H1 (cell line): ENCODE results near the gene GIMAP4. TPM values are rescaled to one million over a fixed set of nuclear protein-coding genes. Genes with fewer than 3 reads are reported as not detected.

ENCODE experiments used
- CTCF ChIA-PET: fragments of 300-600 bp; sonication (Branson Sonifier 250); formaldehyde crosslinking; loops from one replicate; lab custom pipeline; 2021; ENCODE audit not compliant: partially characterized antibody; lab: Charles Lee
- POLR2A ChIA-PET: fragments of 300-600 bp; sonication (Branson Sonifier 250); formaldehyde crosslinking; loops from one replicate; lab custom pipeline; 2021; ENCODE audit warnings: inconsistent platforms; ENCODE audit not compliant: partially characterized antibody; lab: Charles Lee
- DNase-seq, 2 experiments: peaks; one replicate each; pipeline versions ENCODE4 v3.0.0 to v3.0.0-alpha.2; 2010 to 2022; ENCODE audit warnings: low spot score in 2 of 2, low read depth in 1 of 2, mixed read lengths in 1 of 2
- FAIRE-seq: peaks from 2 replicates; lab custom pipeline; 2011; peaks lifted over from hg19 to GRCh38; lab: Jason Lieb, UNC
- H2AFZ ChIP-seq: 2 replicates; pipeline ENCODE4 v1.8.1; 2012; ENCODE audit warnings: low read length, inconsistent platforms
- H2AK5ac ChIP-seq: 2 replicates; pipeline ENCODE4 v1.6.1; 2013; ENCODE audit warnings: low read depth, low read length
- H2BK120ac ChIP-seq: replicated peaks from 2 replicates; pipeline ENCODE3; 2013; ENCODE audit warnings: low read depth, low read length, inconsistent platforms
- H2BK12ac ChIP-seq: 2 replicates; pipeline ENCODE4 v1.6.1; 2013; ENCODE audit warnings: low read depth, low read length
- H2BK15ac ChIP-seq: 2 replicates; pipeline ENCODE4 v1.6.1; 2013; ENCODE audit warnings: low read length
- H2BK20ac ChIP-seq: 2 replicates; pipeline ENCODE4 v1.6.1; 2013; ENCODE audit warnings: low read length
- H2BK5ac ChIP-seq: 2 replicates; pipeline ENCODE4 v1.6.1; 2013; ENCODE audit warnings: low read depth, low read length
- H3K14ac ChIP-seq: 2 replicates; pipeline ENCODE4 v1.6.1; 2013; ENCODE audit warnings: inconsistent platforms; ENCODE audit not compliant: insufficient read length
- H3K18ac ChIP-seq: 2 replicates; pipeline ENCODE4 v1.6.1; 2013; ENCODE audit warnings: low read length; ENCODE audit errors: extremely low read depth
- H3K23ac ChIP-seq: 2 replicates; pipeline ENCODE4 v1.6.1; 2013; ENCODE audit warnings: inconsistent platforms; ENCODE audit not compliant: insufficient read length
- H3K23me2 ChIP-seq: 2 replicates; pipeline ENCODE4 v1.6.1; 2013; ENCODE audit warnings: low read depth, low read length
- H3K27ac ChIP-seq: 2 replicates; pipeline ENCODE4 v1.6.1; 2011; ENCODE audit warnings: low read depth, low read length, inconsistent platforms
- H3K27me3 ChIP-seq, 4 experiments: replicated peaks in 1 of 4; 1 replicate in 1 of 4; 2 replicates in 3 of 4; pipeline versions ENCODE4 v1.6.1 to v1.8.1; 2011 to 2013; ENCODE audit warnings: low read length in 3 of 4, mild to moderate bottlenecking in 3 of 4, inconsistent platforms in 2 of 4, mixed read lengths in 2 of 4, moderate library complexity in 1 of 4; ENCODE audit not compliant: control insufficient read depth in 3 of 4, insufficient read depth in 3 of 4; ENCODE audit errors: extremely low read depth in 1 of 4
- H3K36me3 ChIP-seq, 4 experiments: 2 replicates each; pipeline versions ENCODE4 v1.6.1 to v1.8.1; 2011 to 2013; ENCODE audit warnings: mild to moderate bottlenecking in 4 of 4, low read length in 3 of 4, moderate library complexity in 2 of 4, control low read depth in 1 of 4, inconsistent platforms in 1 of 4; ENCODE audit not compliant: insufficient read depth in 4 of 4, control insufficient read depth in 2 of 4
- H3K4ac ChIP-seq: replicated peaks from 2 replicates; pipeline ENCODE3; 2013; ENCODE audit warnings: low read length, low read depth, mixed read lengths, inconsistent platforms; ENCODE audit not compliant: insufficient read length
- H3K4me1 ChIP-seq, 4 experiments: replicated peaks in 1 of 4; 1 replicate in 1 of 4; 2 replicates in 3 of 4; pipeline versions ENCODE4 v1.6.1 to v1.8.1; 2011 to 2013; ENCODE audit warnings: low read length in 3 of 4, inconsistent platforms in 2 of 4, mixed read lengths in 1 of 4; ENCODE audit not compliant: insufficient read depth in 4 of 4, control insufficient read depth in 3 of 4
- H3K4me2 ChIP-seq, 2 experiments: 2 replicates each; pipeline versions ENCODE4 v1.6.1 to v1.8.1; 2011 to 2013; ENCODE audit warnings: low read depth in 2 of 2, low read length in 2 of 2, control low read depth in 1 of 2, inconsistent platforms in 1 of 2, mild to moderate bottlenecking in 1 of 2; ENCODE audit not compliant: insufficient read depth in 1 of 2
- H3K4me3 ChIP-seq, 4 experiments: fragments of 200-600, 300-600 bp in 1 of 4; sonication (generic), shearing (Covaris generic), sonication (Bioruptor Twin) in 1 of 4; 2 replicates each; pipeline versions ENCODE4 v1.5.1 to v1.8.1; 2011 to 2016; ENCODE audit warnings: low read length in 4 of 4, low read depth in 3 of 4, control low read depth in 2 of 4, inconsistent platforms in 2 of 4, mild to moderate bottlenecking in 2 of 4, mixed read lengths in 1 of 4, moderate library complexity in 1 of 4; ENCODE audit not compliant: insufficient read depth in 2 of 4; ENCODE audit errors: extremely low read depth in 1 of 4
- H3K56ac ChIP-seq: replicated peaks from 2 replicates; pipeline ENCODE3; 2013; ENCODE audit warnings: low read depth, mild to moderate bottlenecking, mixed read lengths, low read length, inconsistent platforms; ENCODE audit not compliant: insufficient read length
- H3K79me1 ChIP-seq: 2 replicates; pipeline ENCODE4 v1.6.1; 2013; ENCODE audit warnings: low read depth, low read length, control low read depth
- H3K79me2 ChIP-seq, 2 experiments: 2 replicates each; pipeline versions ENCODE4 v1.6.1 to v1.8.1; 2012 to 2013; ENCODE audit warnings: low read length in 2 of 2, mild to moderate bottlenecking in 2 of 2, inconsistent platforms in 1 of 2; ENCODE audit not compliant: insufficient read depth in 2 of 2, control insufficient read depth in 1 of 2
- H3K9ac ChIP-seq, 4 experiments: replicated peaks in 1 of 4; 1 replicate in 1 of 4; 2 replicates in 3 of 4; pipeline versions ENCODE4 v1.6.1 to v1.8.1; 2011 to 2013; ENCODE audit warnings: low read depth in 3 of 4, low read length in 3 of 4, control low read depth in 2 of 4, mild to moderate bottlenecking in 2 of 4, moderate library complexity in 2 of 4, inconsistent platforms in 1 of 4; ENCODE audit errors: extremely low read depth in 1 of 4
- H3K9me3 ChIP-seq, 2 experiments: 2 replicates each; pipeline versions ENCODE4 v1.6.1 to v1.8.1; 2012 to 2013; ENCODE audit warnings: mild to moderate bottlenecking in 2 of 2, moderate library complexity in 2 of 2, control low read depth in 1 of 2, inconsistent platforms in 1 of 2, low read depth in 1 of 2, low read length in 1 of 2, mixed read lengths in 1 of 2; ENCODE audit not compliant: insufficient read depth in 2 of 2
- H4K20me1 ChIP-seq, 2 experiments: replicated peaks in 1 of 2; 2 replicates each; pipeline versions ENCODE3 to v1.8.1; 2011 to 2013; ENCODE audit warnings: inconsistent platforms in 2 of 2, low read length in 2 of 2, mild to moderate bottlenecking in 1 of 2; ENCODE audit not compliant: insufficient read depth in 2 of 2, control insufficient read depth in 1 of 2
- H4K5ac ChIP-seq: 2 replicates; pipeline ENCODE4 v1.6.1; 2013; ENCODE audit warnings: low read length, low read depth, mixed read lengths, inconsistent platforms; ENCODE audit not compliant: insufficient read length
- H4K8ac ChIP-seq: 2 replicates; pipeline ENCODE4 v1.8.0; 2013; ENCODE audit warnings: mild to moderate bottlenecking, moderate library complexity, low read length, inconsistent platforms; ENCODE audit not compliant: insufficient read depth; ENCODE audit errors: extremely low read depth
- H4K91ac ChIP-seq: replicated peaks from 2 replicates; pipeline ENCODE3; 2013; ENCODE audit warnings: low read length, mixed read lengths, inconsistent platforms; ENCODE audit not compliant: insufficient read length
- RAD21 ChIP-seq, 2 experiments: IDR thresholded peaks in 1 of 2; conservative IDR thresholded peaks in 1 of 2; 2 replicates each; pipeline ENCODE4 v1.6.1; 2011; ENCODE audit warnings: low read depth in 2 of 2, low read length in 2 of 2, improper control_type of control experiment in 1 of 2, inconsistent platforms in 1 of 2, mild to moderate bottlenecking in 1 of 2, moderate library complexity in 1 of 2
- SP2 ChIP-seq: IDR thresholded peaks from 2 replicates; pipeline ENCODE4 v1.6.1; 2012; ENCODE audit warnings: mild to moderate bottlenecking, low read length, inconsistent platforms
- WGBS, 2 experiments: shearing (Covaris generic) in 1 of 2; methylation state at CpG; one replicate each; pipeline versions ENCODE4 v1.1.6 to v1.1.7; 2013 to 2015; ENCODE audit warnings: low lambda C conversion rate in 2 of 2, mixed read lengths in 2 of 2, inconsistent platforms in 1 of 2, low coverage in 1 of 2, missing lambda C conversion rate in 1 of 2; ENCODE audit not compliant: insufficient replicate concordance in 2 of 2, insufficient coverage in 1 of 2, insufficient read length in 1 of 2; ENCODE audit errors: extremely low coverage in 1 of 2, missing lambda C conversion rate in 1 of 2; 5-methylcytosine and 5-hydroxymethylcytosine counted together
- polyA plus RNA-seq, 7 experiments: library from polyadenylated mRNA; depleted of rRNA in 3 of 7; stranded (reverse) in 5 of 7; unstranded in 2 of 7; fragments of >200 nt in 5 of 7; fragments of 200-250 nt in 2 of 7; gene quantifications; 1 replicate in 5 of 7; 2 replicates in 1 of 7; 4 replicates in 1 of 7; pipeline versions ENCODE4 v1.2.1 to v1.2.3, GENCODE V29; 2011 to 2013; ENCODE audit warnings: missing spikeins in 2 of 7, mixed read lengths in 2 of 7
- total RNA-seq: library from RNA; stranded (reverse); fragmentation: NEBNext Ultra II Directional; extraction: Animal tissue kit (Norgen Biotek cat#: 25700); gene quantifications from 2 replicates; pipeline ENCODE4 v1.2.1, GENCODE V29; 2021

The GIMAP4 gene
- total and polyA plus RNA-seq, 2 of the 8 experiments (the other 6 are each of a cell fraction or from before 2014, with no cell fraction given), result 0.20 to 0.22 TPM

DNA sequence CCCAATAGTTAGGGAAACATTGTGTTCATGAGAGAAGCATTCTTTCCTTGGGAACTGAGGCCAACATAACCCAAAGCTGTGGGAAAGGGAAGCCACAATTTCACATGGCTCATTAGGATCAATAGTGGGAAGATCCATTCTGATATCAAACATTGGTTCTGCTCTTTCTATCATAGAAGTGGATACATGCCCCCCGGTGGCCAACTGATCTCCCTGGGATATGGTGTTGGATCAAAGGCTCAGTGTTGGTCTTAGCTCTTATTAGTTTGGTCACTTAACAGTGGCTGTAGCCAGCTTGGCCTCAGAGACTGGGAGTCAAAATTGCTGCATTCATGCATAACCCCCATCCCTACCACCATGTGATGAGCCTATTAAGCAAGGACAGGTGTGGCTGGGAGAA lies 6.7 kb upstream of the GIMAP4 start:
- H2BK15ac ChIP-seq, result no peak overlapping the region
- no peak overlapping the region for H2AK5ac ChIP-seq
- H3K9ac ChIP-seq, result no peak overlapping the region
- no peak overlapping the region for H3K23ac ChIP-seq
- no peaks in the 10 kb centered on the region for H3K23me2 ChIP-seq
- ChIA-PET CTCF (interaction anchor here (0.7 kb wide), 1 partner anchor 10 kb away, joined by 3 read pairs; no protein-coding TSS in a partner anchor), POLR2A (no interaction called here)
- H4K5ac ChIP-seq, result no peak overlapping the region
- TF ChIP-seq RAD21 (IDR thresholded peaks at IDR 0.05 in 1 of 2, conservative IDR thresholded peaks at IDR 0.05 in 1 of 2; ENCODE audit: low read depth in 2 of 2, low read length in 2 of 2) (peak in 1 of 2 experiments; percentile 16; a peak in 1 of 4 replicates), SP2 (no peak)
- H3K27ac ChIP-seq, result no peak overlapping the region
- H2AFZ ChIP-seq, result no peak overlapping the region
- H4K20me1 ChIP-seq, result no peaks in the 10 kb centered on the region
- DNase-seq (no peak), FAIRE-seq (no peak)
- no peak overlapping the region for H2BK120ac ChIP-seq
- no peak overlapping the region for H3K14ac ChIP-seq
- H3K9me3 ChIP-seq, result peaks cover 5 to 16% of the 10 kb centered on the region in 2 experiments; a peak in 2 of 4 replicates
- H4K8ac ChIP-seq, result no peak overlapping the region
- H2BK20ac ChIP-seq, result no peak overlapping the region
- H3K4ac ChIP-seq, result no peak overlapping the region
- no peak overlapping the region for H3K18ac ChIP-seq
- H3K79me2 ChIP-seq, result no peaks in the 10 kb centered on the region
- H3K4me3 ChIP-seq, result no peak overlapping the region
- H3K4me2 ChIP-seq, result no peak overlapping the region
- peaks cover 0 to 7% (median under 1%) of the 10 kb centered on the region in 4 experiments; a peak in 3 of 7 replicates for H3K4me1 ChIP-seq
- H3K56ac ChIP-seq, result no peak overlapping the region
- H3K36me3 ChIP-seq, result no peaks in the 10 kb centered on the region
- no peaks in the 10 kb centered on the region for H3K79me1 ChIP-seq
- WGBS, 2 experiments, result 70% methylated on average over 1 of the region's 1 CpG; no CpG with 5 or more reads in 1 of the 2 experiments
- H2BK12ac ChIP-seq, result no peak overlapping the region
- H3K27me3 ChIP-seq, result no peaks in the 10 kb centered on the region
- H2BK5ac ChIP-seq, result no peak overlapping the region
- H4K91ac ChIP-seq, result no peak overlapping the region
